GM18907 (cell line): Measurements from ENCODE around the gene ABLIM2.

Experiments used
- ATAC-seq: cut with Tn5 transposase; IDR thresholded peaks from one replicate; pipeline ENCODE4 v1.9.1; 2021; ENCODE audit warnings: mild to moderate bottlenecking, moderate library complexity; ENCODE audit not compliant: unreplicated experiment

ABLIM2 gene

GRCh38 chr4:7990807-7991459 lies 167.7 kb downstream of the ABLIM2 start:
- ATAC-seq: no peak

GRCh38 chr4:7989654-7990053 lies 169.0 kb downstream of the ABLIM2 start:
- no peak for ATAC-seq

- no peak for ATAC-seq
Measured at GRCh38 chr4:7988437-7988836, 170.2 kb downstream of the ABLIM2 start.

GRCh38 chr4:7987148-7987989 lies 171.2 kb downstream of the ABLIM2 start:
- peak; percentile 77 for ATAC-seq

GRCh38 chr4:7985891-7986441 lies 172.6 kb downstream of the ABLIM2 start:
- ATAC-seq: no peak

- ATAC-seq: no peak
Measured at GRCh38 chr4:7985072-7985471, 173.5 kb downstream of the ABLIM2 start.

GRCh38 chr4:7984286-7984925 lies 174.2 kb downstream of the ABLIM2 start:
- ATAC-seq: no peak

- no peak for ATAC-seq
Measured at GRCh38 chr4:7983296-7983695, 175.3 kb downstream of the ABLIM2 start.

- ATAC-seq: no peak
Measured at GRCh38 chr4:7981738-7982394, 176.7 kb downstream of the ABLIM2 start.

- no peak for ATAC-seq
Measured at GRCh38 chr4:7980036-7980435, 178.6 kb downstream of the ABLIM2 start.

- ATAC-seq: no peak
Measured at GRCh38 chr4:7979652-7979968, 179.0 kb downstream of the ABLIM2 start.

GRCh38 chr4:7978907-7979651 lies 179.5 kb downstream of the ABLIM2 start:
- no peak for ATAC-seq

- ATAC-seq: no peak
Measured at GRCh38 chr4:7978489-7978888, 180.1 kb downstream of the ABLIM2 start.

- ATAC-seq: no peak
Measured at GRCh38 chr4:7976634-7977033, 182.0 kb downstream of the ABLIM2 start.

- ATAC-seq: no peak
Measured at GRCh38 chr4:7976025-7976424, 182.6 kb downstream of the ABLIM2 start.

GRCh38 chr4:7974425-7974824 lies 184.2 kb downstream of the ABLIM2 start:
- ATAC-seq: no peak

- ATAC-seq: no peak
Measured at GRCh38 chr4:7973545-7973981, 185.1 kb downstream of the ABLIM2 start.

- no peak for ATAC-seq
Measured at GRCh38 chr4:7971881-7972500, 186.6 kb downstream of the ABLIM2 start.

- ATAC-seq: no peak
Measured at GRCh38 chr4:7971159-7971631, 187.4 kb downstream of the ABLIM2 start.
